NCI-H526 (cell line): ENCODE results near the gene PXK.

Source experiments
- DNase-seq, 2 experiments: peaks; one replicate each; lab custom pipeline; 2025; lab: John Stamatoyannopoulos, UW

The PXK gene

GRCh38 chr3:58347984-58348383, 15.3 kb downstream of the PXK start:
- DNase-seq: no peak

GRCh38 chr3:58349792-58350626, 17.3 kb downstream of the PXK start:
- no peak for DNase-seq

- DNase-seq: no peak
These were observed 17.9 kb downstream of the PXK start for GRCh38 chr3:58350627-58351013.

GRCh38 chr3:58351920-58352319, 19.2 kb downstream of the PXK start:
- no peak for DNase-seq

- no peak for DNase-seq
These were observed 19.9 kb downstream of the PXK start for GRCh38 chr3:58352626-58353025.

GRCh38 chr3:58353722-58354553, 21.2 kb downstream of the PXK start:
- DNase-seq: no peak

GRCh38 chr3:58355179-58355578, 22.5 kb downstream of the PXK start:
- DNase-seq: no peak

- no peak for DNase-seq
These were observed 23.4 kb downstream of the PXK start for GRCh38 chr3:58356054-58356453.

- DNase-seq: no peak
These were observed 24.7 kb downstream of the PXK start for GRCh38 chr3:58357402-58357801.

GRCh38 chr3:58358092-58358491, 25.4 kb downstream of the PXK start:
- DNase-seq: no peak

- no peak for DNase-seq
These were observed 26.1 kb downstream of the PXK start for GRCh38 chr3:58358808-58359207.

- no peak for DNase-seq
These were observed 26.9 kb downstream of the PXK start for GRCh38 chr3:58359621-58360020.

- DNase-seq: peak in 1 of 2 experiments; percentile 10
These were observed 29.2 kb downstream of the PXK start for GRCh38 chr3:58361866-58362265.

GRCh38 chr3:58366699-58367098, 34.0 kb downstream of the PXK start:
- no peak for DNase-seq

- no peak for DNase-seq
These were observed 36.3 kb downstream of the PXK start for GRCh38 chr3:58369038-58369437.

- DNase-seq: no peak
These were observed 37.2 kb downstream of the PXK start for GRCh38 chr3:58369876-58370275.

GRCh38 chr3:58370407-58370806, 37.7 kb downstream of the PXK start:
- no peak for DNase-seq

- DNase-seq: no peak
These were observed 39.1 kb downstream of the PXK start for GRCh38 chr3:58371754-58372153.

GRCh38 chr3:58375254-58375653, 42.6 kb downstream of the PXK start:
- peak in 1 of 2 experiments; percentile 12 for DNase-seq

- no peak for DNase-seq
These were observed 44.5 kb downstream of the PXK start for GRCh38 chr3:58377168-58377567.

GRCh38 chr3:58377750-58378149, 45.1 kb downstream of the PXK start:
- DNase-seq: no peak

- no peak for DNase-seq
These were observed 46.8 kb downstream of the PXK start for GRCh38 chr3:58379351-58380073.

- DNase-seq: peak; percentile 10 to 35
These were observed 50.8 kb downstream of the PXK start for GRCh38 chr3:58383476-58383875.
